Endothelial cell (in vitro differentiated cells): ENCODE measurements around the gene REXO5. TPM values are rescaled to one million over a fixed set of nuclear protein-coding genes. Genes with fewer than 3 reads are reported as not detected.

Experiments
- DNase-seq: peaks from one replicate; pipeline ENCODE4 v3.0.0; 2021; ENCODE audit warnings: low spot score
- H3K27ac Mint-ChIP-seq: one replicate; pipeline ENCODE4 v1.8.0; 2021; ENCODE audit warnings: mixed read lengths, inconsistent platforms; ENCODE audit not compliant: unreplicated experiment
- H3K27me3 Mint-ChIP-seq: one replicate; pipeline ENCODE4 v1.8.0; 2021; ENCODE audit warnings: mild to moderate bottlenecking, moderate library complexity, mixed read lengths, inconsistent platforms; ENCODE audit not compliant: unreplicated experiment
- H3K36me3 Mint-ChIP-seq: one replicate; pipeline ENCODE4 v1.8.0; 2021; ENCODE audit warnings: mild to moderate bottlenecking, low read depth, mixed read lengths, inconsistent platforms; ENCODE audit not compliant: unreplicated experiment
- H3K4me1 Mint-ChIP-seq: one replicate; pipeline ENCODE4 v1.8.0; 2021; ENCODE audit warnings: mild to moderate bottlenecking, mixed read lengths, inconsistent platforms; ENCODE audit not compliant: unreplicated experiment
- H3K4me3 Mint-ChIP-seq: one replicate; pipeline ENCODE4 v1.8.0; 2021; ENCODE audit warnings: mild to moderate bottlenecking, mixed read lengths, inconsistent platforms; ENCODE audit not compliant: unreplicated experiment
- H3K9me3 Mint-ChIP-seq: one replicate; pipeline ENCODE4 v1.8.0; 2021; ENCODE audit warnings: mixed read lengths, inconsistent platforms; ENCODE audit not compliant: unreplicated experiment
- total RNA-seq: library from RNA; stranded (reverse); fragmentation: NEBNext Ultra II Directional; extraction: Animal tissue kit (Norgen Biotek cat#: 25700); gene quantifications from one replicate; pipeline ENCODE4 v1.2.1, GENCODE V29; 2021; ENCODE audit not compliant: unreplicated experiment
- TF ChIP-seq, protein P1 (sequence below): fragments of 200-600 bp; sonication (generic); IDR thresholded peaks from one replicate; pipeline ENCODE4 v1.5.0; 2021; ENCODE audit warnings: antibody characterized with exemption; ENCODE audit not compliant: unreplicated experiment

The REXO5 gene
- total RNA-seq, 1 donor from 2014 or later = 2.4 TPM

DNA sequence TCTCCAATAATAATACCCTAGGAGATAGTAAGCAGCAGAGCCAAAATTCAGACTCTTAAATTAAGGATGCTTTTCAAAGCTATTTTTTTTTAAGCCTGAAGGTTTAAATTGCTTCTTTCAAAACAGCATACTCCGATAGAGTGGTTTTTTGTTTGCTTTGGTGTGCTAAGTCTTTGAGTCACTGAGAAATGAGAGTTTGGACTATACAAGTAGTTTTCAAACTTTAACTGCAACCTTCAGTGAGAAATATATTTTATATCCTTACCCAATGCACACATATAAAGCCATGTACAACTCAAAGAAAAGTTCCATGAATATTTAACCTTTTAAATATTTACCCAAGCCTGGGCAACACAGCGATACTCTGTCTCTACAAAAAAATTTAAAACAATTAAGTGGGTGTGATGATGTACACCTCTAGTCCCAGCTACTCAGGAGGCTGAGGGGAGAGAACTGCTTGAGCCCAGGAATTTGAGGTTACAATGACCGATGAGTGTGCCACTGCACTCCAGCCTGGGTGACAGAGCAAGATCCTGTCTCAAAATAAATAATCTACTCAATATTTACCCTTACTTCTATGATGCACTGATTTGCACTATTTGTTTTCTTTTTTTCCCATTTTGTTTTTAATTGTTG, 74.7 kb downstream of the REXO5 start:
- Mint-ChIP-seq H3K9me3 (no peaks in the 10 kb centered on the region), H3K4me3 (no peak overlapping the region), H3K27me3 (no peaks in the 10 kb centered on the region), H3K4me1 (peaks cover 9% of the 10 kb centered on the region), H3K36me3 (no peaks in the 10 kb centered on the region), H3K27ac (peak overlapping the region; percentile 52)
- DNase-seq = no peak
- TF ChIP-seq, protein P1, sequence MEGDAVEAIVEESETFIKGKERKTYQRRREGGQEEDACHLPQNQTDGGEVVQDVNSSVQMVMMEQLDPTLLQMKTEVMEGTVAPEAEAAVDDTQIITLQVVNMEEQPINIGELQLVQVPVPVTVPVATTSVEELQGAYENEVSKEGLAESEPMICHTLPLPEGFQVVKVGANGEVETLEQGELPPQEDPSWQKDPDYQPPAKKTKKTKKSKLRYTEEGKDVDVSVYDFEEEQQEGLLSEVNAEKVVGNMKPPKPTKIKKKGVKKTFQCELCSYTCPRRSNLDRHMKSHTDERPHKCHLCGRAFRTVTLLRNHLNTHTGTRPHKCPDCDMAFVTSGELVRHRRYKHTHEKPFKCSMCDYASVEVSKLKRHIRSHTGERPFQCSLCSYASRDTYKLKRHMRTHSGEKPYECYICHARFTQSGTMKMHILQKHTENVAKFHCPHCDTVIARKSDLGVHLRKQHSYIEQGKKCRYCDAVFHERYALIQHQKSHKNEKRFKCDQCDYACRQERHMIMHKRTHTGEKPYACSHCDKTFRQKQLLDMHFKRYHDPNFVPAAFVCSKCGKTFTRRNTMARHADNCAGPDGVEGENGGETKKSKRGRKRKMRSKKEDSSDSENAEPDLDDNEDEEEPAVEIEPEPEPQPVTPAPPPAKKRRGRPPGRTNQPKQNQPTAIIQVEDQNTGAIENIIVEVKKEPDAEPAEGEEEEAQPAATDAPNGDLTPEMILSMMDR = no peak

- Mint-ChIP-seq H3K36me3 (no peaks in the 10 kb centered on the region), H3K4me3 (no peak overlapping the region), H3K27ac (peak overlapping the region; percentile 52), H3K27me3 (no peaks in the 10 kb centered on the region), H3K9me3 (no peaks in the 10 kb centered on the region), H3K4me1 (peaks cover 9% of the 10 kb centered on the region)
- no peak for DNase-seq
- TF ChIP-seq, protein P1 = no peak
Measured at GRCh38 chr16:20881503-20881878, 75.2 kb downstream of the REXO5 start.

GRCh38 chr16:20883554-20884239, 77.4 kb downstream of the REXO5 start:
- TF ChIP-seq, protein P1 = no peak
- Mint-ChIP-seq H3K27me3 (no peaks in the 10 kb centered on the region), H3K4me1 (peaks cover 9% of the 10 kb centered on the region)

DNA sequence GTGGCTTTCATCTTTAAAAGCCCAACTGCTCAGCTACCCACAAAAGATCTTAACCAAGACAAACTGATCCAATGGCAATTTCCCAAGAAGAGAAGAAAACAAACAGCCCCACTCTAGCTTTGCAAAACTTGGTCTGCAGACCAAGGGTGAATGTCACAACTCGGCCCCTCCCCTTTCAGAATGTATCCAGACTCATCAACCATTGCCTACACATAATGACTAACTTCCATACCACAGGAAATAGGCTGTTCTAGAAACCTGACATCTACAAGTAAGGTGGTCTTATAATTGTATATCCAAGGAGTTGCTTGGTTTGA, 77.9 kb downstream of the REXO5 start:
- no peaks in the 10 kb centered on the region for H3K36me3 Mint-ChIP-seq
- H3K4me1 Mint-ChIP-seq = peaks cover 9% of the 10 kb centered on the region
- H3K27me3 Mint-ChIP-seq = no peaks in the 10 kb centered on the region
- no peaks in the 10 kb centered on the region for H3K9me3 Mint-ChIP-seq
- no peak for DNase-seq
- H3K4me3 Mint-ChIP-seq = no peak overlapping the region
- TF ChIP-seq, protein P1 = no peak
- no peak overlapping the region for H3K27ac Mint-ChIP-seq

More at GRCh38 chr16:20883554-20884239, 77.4 kb downstream of the REXO5 start:
- no peaks in the 10 kb centered on the region for H3K36me3 Mint-ChIP-seq
- DNase-seq = no peak
- no peak overlapping the region for H3K4me3 Mint-ChIP-seq
- H3K27ac Mint-ChIP-seq = no peak overlapping the region
- H3K9me3 Mint-ChIP-seq = no peaks in the 10 kb centered on the region

DNA sequence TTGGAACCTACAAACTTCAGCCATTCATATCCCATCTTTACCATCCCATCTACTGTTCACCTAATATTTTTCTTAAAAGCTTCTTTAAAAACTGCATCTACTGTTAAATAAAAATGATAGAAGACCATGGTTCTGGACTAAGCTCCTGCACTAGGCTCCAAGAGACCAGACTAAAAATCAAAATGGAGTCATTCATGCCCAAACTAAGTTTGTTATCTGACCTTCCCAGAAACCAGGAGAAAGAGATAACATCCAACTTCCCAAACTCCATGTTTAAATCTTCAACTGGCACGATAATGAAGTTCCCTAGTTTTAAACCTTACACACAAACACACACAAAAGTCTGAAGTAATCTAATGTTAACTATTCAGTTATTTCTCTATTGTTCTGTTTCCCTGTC, 80.0 kb downstream of the REXO5 start:
- Mint-ChIP-seq H3K36me3 (no peaks in the 10 kb centered on the region), H3K27ac (no peak overlapping the region), H3K4me3 (no peak overlapping the region), H3K27me3 (peaks cover 1% of the 10 kb centered on the region), H3K9me3 (no peaks in the 10 kb centered on the region), H3K4me1 (peaks cover 8% of the 10 kb centered on the region)
- DNase-seq = no peak
- TF ChIP-seq, protein P1 = no peak
